GM19193 (cell line): ENCODE results near the gene LPP.

Experiments
- POLR2A ChIP-seq: IDR thresholded peaks from 4 replicates; pipeline ENCODE4 v1.6.1; 2011; ENCODE audit not compliant: insufficient read depth, insufficient read length; ENCODE audit errors: extremely low read depth

LPP gene

DNA sequence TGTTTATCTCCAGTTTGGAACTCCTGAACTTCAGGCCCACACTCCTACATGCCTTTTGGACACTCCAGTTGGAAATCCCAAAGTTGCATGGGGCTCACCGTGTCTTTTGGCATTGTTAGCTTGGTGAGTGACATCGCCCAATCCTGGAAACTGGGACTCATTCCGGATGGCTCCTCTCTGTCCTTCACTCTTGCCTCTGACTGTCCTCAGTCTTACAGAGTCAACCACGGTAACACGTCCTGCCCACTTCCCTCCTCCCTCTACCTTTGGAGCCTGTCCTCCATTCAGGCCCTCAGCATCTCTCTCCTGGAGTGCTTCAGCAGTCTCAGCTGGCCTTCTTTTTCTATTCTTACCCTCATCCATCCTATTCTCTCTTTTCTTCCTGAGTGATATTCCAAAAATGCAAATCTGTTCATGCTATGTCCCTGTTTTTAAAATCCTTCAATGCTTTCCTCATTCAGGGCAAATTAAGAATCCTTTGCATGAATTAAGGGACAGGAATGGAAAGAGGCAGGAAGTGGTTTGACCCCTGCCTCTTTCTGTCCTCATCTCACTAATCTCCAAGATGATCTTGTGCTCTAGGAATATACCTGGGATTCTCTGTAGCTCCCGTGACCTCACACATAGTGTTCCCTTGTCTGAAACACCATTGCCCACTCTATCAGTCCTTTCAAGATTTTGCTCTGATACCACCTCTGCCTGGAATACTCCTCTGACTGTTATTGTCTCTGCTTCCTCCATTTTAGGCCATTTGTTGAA is 42.5 kb downstream of the LPP start:
- TF ChIP-seq POLR2A: no peak

GRCh38 chr3:188197388-188197847 is 43.5 kb downstream of the LPP start:
- TF ChIP-seq POLR2A: no peak

DNA sequence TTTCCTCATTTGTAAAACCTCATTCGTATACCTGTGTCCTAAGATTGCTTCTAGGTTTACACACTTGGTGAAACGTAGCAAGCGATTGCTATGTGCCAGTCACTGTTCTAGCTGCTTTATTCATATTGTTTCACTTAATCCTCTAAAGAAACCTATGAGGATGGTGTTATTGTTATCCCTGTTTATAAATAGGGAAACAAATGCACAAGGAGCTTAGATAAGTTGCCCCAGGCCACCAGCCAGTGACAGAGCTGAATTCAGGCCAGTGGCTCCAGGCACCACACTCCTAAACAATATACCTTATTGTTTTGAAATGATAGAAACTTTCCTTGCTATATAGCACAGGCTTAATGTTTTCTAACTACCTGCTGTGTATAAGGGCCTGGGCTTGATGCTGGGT is 44.0 kb downstream of the LPP start:
- TF ChIP-seq POLR2A: no peak

DNA sequence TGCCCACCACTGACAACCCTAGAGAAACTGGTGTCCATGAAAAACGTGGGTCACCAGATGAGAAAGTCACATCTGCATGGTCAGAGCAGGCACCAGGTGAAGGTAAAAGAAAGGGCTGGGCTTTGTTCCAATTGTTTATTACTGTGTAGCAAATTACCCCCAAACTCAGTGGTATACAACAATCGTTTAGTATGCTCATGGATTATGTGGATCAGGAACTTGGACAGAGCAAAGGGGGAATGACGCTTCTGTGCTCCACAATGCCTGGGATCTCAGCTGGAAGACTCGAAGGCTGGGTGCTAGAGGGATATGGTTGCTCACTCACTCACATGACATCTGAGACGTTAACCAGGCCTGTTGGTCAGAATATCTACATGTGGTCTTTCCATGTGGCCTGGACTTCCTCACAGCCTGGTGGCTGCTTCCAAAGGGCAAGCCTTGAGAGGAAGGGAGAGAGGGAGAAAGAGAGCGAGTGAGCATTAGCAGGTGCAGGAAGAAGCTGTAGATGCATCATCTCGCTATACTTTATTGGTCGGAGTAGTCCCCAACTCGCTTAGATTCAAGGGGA is 44.9 kb downstream of the LPP start:
- no peak for TF ChIP-seq POLR2A

GRCh38 chr3:188199386-188199785 is 45.4 kb downstream of the LPP start:
- no peak for TF ChIP-seq POLR2A

GRCh38 chr3:188200481-188200880 is 46.5 kb downstream of the LPP start:
- TF ChIP-seq POLR2A: no peak

GRCh38 chr3:188202358-188203138 is 48.6 kb downstream of the LPP start:
- no peak for TF ChIP-seq POLR2A

GRCh38 chr3:188204526-188204925 is 50.6 kb downstream of the LPP start:
- TF ChIP-seq POLR2A: no peak

- TF ChIP-seq POLR2A: no peak
Measured at GRCh38 chr3:188205992-188206416, 52.0 kb downstream of the LPP start.

DNA sequence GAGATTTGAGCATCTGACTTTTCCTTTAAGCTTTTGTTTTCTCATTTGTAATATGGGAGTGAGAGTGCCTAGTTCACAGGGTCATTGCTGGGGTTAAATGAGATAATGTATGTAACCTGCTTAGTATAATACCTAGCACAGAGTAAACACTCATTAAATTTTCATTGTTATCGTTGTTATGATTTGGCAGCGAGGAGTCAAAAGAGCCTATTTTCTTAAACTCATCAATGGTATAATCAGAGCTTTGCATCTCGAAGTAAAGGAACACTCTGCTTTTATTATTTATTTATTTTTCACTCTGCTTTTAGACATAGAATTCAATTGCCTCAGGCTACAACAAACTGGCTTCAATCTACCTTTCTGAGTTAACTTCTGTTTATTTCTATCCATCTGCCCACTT is 52.8 kb downstream of the LPP start:
- no peak for TF ChIP-seq POLR2A

DNA sequence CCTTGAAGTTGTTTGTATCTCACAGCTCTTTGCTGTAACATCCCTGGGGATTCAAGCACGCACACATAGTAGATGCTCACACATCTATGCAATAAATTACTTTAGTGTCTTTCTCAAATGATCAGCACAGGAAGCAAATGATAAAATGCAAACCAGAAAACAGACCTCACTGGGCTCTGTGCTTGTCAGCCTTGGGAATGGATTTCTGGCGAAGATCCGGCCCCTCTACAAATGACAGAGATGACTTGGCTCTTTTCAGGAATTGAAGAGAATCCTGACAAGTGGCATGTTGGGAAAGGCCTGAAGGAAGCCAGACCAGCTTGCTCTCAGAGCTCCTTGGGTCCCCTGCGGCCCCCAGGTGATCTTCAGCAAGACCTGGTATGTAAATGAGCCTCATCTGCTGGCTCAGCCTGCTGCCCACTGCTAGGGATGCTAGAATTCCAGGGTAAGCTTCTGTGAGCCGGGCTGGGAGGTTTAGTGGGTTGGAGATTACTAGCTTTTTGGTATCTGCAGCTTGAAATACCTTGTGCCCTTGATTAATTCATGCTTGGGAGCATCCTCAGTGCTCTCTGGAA is 54.1 kb downstream of the LPP start:
- no peak for TF ChIP-seq POLR2A

DNA sequence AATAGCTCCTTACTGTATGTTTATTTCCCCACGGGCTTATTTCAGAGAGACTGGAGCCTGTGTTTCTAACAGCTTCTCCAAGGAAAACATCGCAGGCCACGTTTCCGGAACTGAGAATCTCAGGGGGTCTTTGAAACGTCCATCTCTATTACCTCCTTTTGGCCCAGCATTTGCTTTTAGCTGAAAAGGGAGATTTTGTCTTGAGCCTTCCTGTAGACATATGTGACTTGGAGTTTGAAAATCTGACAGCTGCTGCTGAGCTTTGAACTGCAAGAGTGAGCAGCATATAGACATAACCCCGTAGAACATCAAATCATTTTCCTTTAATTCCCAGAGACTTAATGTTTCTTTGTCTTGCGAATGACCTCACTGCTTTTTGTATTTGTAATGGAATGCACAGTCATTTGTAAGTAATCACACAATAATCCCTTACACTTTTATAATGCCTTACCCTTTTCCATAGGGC is 54.6 kb downstream of the LPP start:
- TF ChIP-seq POLR2A: no peak

DNA sequence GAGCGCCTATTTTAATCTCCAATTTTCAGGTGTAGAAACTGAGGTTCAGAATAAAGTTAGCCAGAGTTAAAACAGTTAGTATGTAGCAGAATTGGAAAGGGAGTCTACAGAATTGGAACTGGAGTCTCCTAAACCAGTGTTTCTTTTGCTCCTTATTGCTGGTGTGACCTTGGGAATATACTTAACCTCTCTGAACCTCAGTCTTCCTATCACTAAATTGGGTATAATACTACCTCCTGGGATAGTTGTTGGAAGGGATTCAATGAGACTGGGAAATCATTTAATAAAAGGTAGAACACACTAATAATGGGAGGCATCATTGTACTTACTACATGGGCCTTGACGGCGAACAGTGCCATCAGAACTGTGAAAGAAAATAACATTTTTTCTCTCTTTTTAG is 55.1 kb downstream of the LPP start:
- no peak for TF ChIP-seq POLR2A

GRCh38 chr3:188209740-188210139 is 55.8 kb downstream of the LPP start:
- no peak for TF ChIP-seq POLR2A

DNA sequence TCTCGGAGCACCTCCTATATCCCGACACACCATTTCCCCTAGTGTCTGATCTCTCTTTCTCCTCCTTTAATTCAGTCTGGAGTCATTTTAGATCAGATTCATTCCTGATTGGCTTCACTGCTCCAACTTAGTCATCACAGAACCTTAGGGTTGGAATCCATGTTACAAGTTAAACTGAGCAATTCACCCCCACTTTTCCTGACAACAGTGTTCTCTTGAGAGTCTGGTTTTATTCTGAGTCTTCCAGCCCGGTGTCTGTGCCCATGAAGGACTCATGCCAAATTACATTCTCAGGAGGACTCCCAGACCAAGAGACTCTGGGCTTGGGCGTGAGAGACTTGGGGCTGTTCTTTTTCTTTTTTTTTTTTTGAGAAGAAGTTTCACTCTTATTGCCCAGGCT is 57.5 kb downstream of the LPP start:
- no peak for TF ChIP-seq POLR2A
